Sigmoid colon (tissue), 3 donors: ENCODE data around the gene MYO1C.

Source experiments
- POLR2A ChIP-seq, 2 donors: fragments of 450-650 bp; IDR thresholded peaks; one replicate each; pipeline ENCODE4 v1.6.1; 2016; ENCODE audit warnings: antibody characterized with exemption in 2 of 2, mild to moderate bottlenecking in 2 of 2, moderate library complexity in 2 of 2
- TF ChIP-seq, protein P1 (sequence below), 4 experiments: fragments of 450-650 bp in 3 of 4; fragments of 200-600 bp in 1 of 4; IDR thresholded peaks; one replicate each; pipeline ENCODE4 v1.5.1; 2016 to 2019; ENCODE audit warnings: antibody characterized with exemption in 4 of 4, mild to moderate bottlenecking in 3 of 4, moderate library complexity in 2 of 4

GRCh38 chr17:1511756-1512321 is 19.4 kb upstream of the MYO1C start:
- TF ChIP-seq, protein P1, sequence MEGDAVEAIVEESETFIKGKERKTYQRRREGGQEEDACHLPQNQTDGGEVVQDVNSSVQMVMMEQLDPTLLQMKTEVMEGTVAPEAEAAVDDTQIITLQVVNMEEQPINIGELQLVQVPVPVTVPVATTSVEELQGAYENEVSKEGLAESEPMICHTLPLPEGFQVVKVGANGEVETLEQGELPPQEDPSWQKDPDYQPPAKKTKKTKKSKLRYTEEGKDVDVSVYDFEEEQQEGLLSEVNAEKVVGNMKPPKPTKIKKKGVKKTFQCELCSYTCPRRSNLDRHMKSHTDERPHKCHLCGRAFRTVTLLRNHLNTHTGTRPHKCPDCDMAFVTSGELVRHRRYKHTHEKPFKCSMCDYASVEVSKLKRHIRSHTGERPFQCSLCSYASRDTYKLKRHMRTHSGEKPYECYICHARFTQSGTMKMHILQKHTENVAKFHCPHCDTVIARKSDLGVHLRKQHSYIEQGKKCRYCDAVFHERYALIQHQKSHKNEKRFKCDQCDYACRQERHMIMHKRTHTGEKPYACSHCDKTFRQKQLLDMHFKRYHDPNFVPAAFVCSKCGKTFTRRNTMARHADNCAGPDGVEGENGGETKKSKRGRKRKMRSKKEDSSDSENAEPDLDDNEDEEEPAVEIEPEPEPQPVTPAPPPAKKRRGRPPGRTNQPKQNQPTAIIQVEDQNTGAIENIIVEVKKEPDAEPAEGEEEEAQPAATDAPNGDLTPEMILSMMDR (IDR thresholded peaks at IDR 0.05), result no peak
- TF ChIP-seq POLR2A (IDR thresholded peaks at IDR 0.05), result no peak
